DND-41 (cell line): ENCODE measurements around the gene ANKRD13A.

ENCODE experiments used
- EZH2 ChIP-seq: IDR thresholded peaks from 3 replicates; pipeline ENCODE4 v1.6.1; 2012; ENCODE audit warnings: borderline replicate concordance, low read depth, mild to moderate bottlenecking, moderate library complexity, low read length, inconsistent platforms; ENCODE audit not compliant: severe bottlenecking
- TF ChIP-seq, protein P1 (sequence below): IDR thresholded peaks from 2 replicates; pipeline ENCODE4 v1.5.1; 2012; ENCODE audit warnings: borderline replicate concordance, low read length, moderate library complexity, mild to moderate bottlenecking; ENCODE audit not compliant: poor library complexity, severe bottlenecking; ENCODE audit errors: extremely low read depth

DNA sequence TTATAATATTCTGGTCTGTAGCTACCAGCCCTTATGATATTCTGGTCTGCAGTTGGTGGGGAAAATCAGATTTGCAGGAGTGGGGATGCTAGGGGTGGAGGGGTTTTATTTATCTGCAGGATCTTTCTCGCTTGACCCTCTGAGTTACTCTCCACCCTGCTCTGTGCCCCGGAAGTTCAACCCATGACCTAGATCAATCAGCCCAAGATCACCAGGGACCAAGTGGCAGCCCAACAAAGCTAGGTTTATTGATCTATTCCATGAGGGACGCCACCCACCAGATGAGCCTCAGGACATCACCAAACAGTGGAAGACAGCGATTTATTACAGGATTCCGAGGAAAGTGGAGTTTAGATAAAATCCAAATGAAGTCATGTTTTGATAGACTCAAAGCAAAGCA is 74.9 kb downstream of the ANKRD13A start:
- TF ChIP-seq, protein P1, sequence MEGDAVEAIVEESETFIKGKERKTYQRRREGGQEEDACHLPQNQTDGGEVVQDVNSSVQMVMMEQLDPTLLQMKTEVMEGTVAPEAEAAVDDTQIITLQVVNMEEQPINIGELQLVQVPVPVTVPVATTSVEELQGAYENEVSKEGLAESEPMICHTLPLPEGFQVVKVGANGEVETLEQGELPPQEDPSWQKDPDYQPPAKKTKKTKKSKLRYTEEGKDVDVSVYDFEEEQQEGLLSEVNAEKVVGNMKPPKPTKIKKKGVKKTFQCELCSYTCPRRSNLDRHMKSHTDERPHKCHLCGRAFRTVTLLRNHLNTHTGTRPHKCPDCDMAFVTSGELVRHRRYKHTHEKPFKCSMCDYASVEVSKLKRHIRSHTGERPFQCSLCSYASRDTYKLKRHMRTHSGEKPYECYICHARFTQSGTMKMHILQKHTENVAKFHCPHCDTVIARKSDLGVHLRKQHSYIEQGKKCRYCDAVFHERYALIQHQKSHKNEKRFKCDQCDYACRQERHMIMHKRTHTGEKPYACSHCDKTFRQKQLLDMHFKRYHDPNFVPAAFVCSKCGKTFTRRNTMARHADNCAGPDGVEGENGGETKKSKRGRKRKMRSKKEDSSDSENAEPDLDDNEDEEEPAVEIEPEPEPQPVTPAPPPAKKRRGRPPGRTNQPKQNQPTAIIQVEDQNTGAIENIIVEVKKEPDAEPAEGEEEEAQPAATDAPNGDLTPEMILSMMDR = no peak
- no peak for TF ChIP-seq EZH2
